Suprapubic skin (tissue), 4 donors: ENCODE data around the gene MAJIN.

ENCODE experiments used
- EP300 ChIP-seq: sonication (generic); formaldehyde crosslinking; IDR thresholded peaks from one replicate; pipeline ENCODE4 v1.6.1; 2017; ENCODE audit warnings: antibody characterized with exemption
- POLR2A ChIP-seq, 2 donors: fragments of 450-650 bp; IDR thresholded peaks; one replicate each; pipeline ENCODE4 v1.6.1; 2017; ENCODE audit warnings: antibody characterized with exemption in 2 of 2, mild to moderate bottlenecking in 2 of 2, moderate library complexity in 2 of 2
- POLR2AphosphoS5 ChIP-seq, 3 donors: sonication (generic); formaldehyde crosslinking; IDR thresholded peaks; one replicate each; pipeline ENCODE4 v1.6.1; 2017; ENCODE audit warnings: antibody characterized with exemption in 3 of 3
- TF ChIP-seq, protein P1 (sequence below), 2 donors: fragments of 200-600 bp in 1 of 2; fragments of 450-650 bp in 1 of 2; sonication (generic) in 1 of 2; IDR thresholded peaks; one replicate each; pipeline ENCODE4 v1.5.1; 2016 to 2019; ENCODE audit warnings: antibody characterized with exemption in 2 of 2, mild to moderate bottlenecking in 1 of 2, moderate library complexity in 1 of 2

DNA sequence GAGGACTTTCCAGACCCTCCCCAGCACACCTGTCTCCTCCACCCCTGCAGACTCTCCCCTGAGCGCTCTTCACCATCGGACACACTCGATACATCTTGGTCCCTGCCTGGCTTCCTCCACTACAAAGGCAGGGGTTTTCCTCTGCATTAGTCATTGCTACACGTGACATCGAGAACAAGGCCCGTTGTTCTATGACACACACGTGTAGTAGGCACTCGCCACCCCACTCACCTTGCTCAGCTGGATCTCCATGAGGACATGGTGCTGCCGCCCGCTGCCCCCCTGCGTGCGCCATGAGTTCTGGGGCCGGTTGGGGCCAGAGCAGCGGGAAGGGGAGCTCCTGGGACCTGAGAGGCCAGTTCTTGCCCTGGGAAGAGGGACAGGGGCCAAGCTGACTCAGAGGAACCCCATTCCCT lies 71.6 kb downstream of the MAJIN start:
- TF ChIP-seq, protein P1, sequence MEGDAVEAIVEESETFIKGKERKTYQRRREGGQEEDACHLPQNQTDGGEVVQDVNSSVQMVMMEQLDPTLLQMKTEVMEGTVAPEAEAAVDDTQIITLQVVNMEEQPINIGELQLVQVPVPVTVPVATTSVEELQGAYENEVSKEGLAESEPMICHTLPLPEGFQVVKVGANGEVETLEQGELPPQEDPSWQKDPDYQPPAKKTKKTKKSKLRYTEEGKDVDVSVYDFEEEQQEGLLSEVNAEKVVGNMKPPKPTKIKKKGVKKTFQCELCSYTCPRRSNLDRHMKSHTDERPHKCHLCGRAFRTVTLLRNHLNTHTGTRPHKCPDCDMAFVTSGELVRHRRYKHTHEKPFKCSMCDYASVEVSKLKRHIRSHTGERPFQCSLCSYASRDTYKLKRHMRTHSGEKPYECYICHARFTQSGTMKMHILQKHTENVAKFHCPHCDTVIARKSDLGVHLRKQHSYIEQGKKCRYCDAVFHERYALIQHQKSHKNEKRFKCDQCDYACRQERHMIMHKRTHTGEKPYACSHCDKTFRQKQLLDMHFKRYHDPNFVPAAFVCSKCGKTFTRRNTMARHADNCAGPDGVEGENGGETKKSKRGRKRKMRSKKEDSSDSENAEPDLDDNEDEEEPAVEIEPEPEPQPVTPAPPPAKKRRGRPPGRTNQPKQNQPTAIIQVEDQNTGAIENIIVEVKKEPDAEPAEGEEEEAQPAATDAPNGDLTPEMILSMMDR (IDR thresholded peaks at IDR 0.05): no peak
- no peak for TF ChIP-seq EP300
- no peak for TF ChIP-seq POLR2A (IDR thresholded peaks at IDR 0.05)
- no peak for TF ChIP-seq POLR2AphosphoS5 (IDR thresholded peaks at IDR 0.05)
